ENCODE results near the gene FIBP.

DNA sequence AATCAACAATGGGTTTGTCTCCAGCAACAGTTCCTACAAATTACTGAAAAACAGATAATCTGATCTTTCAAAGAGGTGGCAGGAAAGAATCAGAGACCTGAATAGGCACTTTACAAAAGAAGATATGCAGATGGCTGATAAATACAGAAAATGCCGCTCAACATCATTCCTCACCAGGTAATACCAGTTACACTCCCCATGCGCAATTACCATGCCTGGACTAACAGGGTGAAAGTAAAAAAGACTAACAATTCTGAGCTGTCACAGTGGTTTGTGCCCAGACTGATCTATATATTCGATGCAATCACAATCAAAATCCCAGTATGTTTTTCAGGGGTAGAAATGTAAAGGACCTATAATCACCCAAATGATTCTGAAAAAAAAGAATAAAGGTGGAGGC lies 44.5 kb downstream of the FIBP start:
- TF ChIP-seq CTCF (IDR thresholded peaks at IDR 0.05; ENCODE audit: insufficient read depth, low read depth, low read length) (no peak), EZH2 (IDR thresholded peaks at IDR 0.05; ENCODE audit: insufficient read depth, low read length) (no peak)
